Loucy (cell line): ENCODE data around the gene CA11.

ENCODE experiments used
- H2AFZ ChIP-seq: fragments of 200-600 bp; sonication (generic); 2 replicates; pipeline ENCODE4 v1.6.0; 2016; ENCODE audit warnings: antibody characterized with exemption, mild to moderate bottlenecking, low read length, moderate library complexity
- H3F3A ChIP-seq: fragments of 200-600 bp; 2 replicates; pipeline ENCODE4 v1.6.0; 2016; ENCODE audit warnings: antibody characterized with exemption, low read depth, mild to moderate bottlenecking
- H3K27me3 ChIP-seq: fragments of 200-600 bp; sonication (generic); 2 replicates; pipeline ENCODE4 v1.6.1; 2014; ENCODE audit warnings: low read length, mild to moderate bottlenecking; ENCODE audit not compliant: insufficient read depth, poor library complexity, severe bottlenecking
- H3K36me3 ChIP-seq: fragments of 200-600 bp; sonication (generic); 2 replicates; pipeline ENCODE4 v1.6.1; 2016; ENCODE audit warnings: low read length; ENCODE audit not compliant: insufficient read depth
- H3K4me1 ChIP-seq: fragments of 200-600 bp; sonication (generic); 2 replicates; pipeline ENCODE4 v1.5.1; 2014; ENCODE audit warnings: low read length, mild to moderate bottlenecking; ENCODE audit not compliant: insufficient read depth, poor library complexity, severe bottlenecking
- H3K4me2 ChIP-seq: fragments of 200-600 bp; sonication (generic); 2 replicates; pipeline ENCODE4 v1.6.0; 2014; ENCODE audit warnings: antibody characterized with exemption, low read length, low read depth, mild to moderate bottlenecking; ENCODE audit not compliant: poor library complexity, severe bottlenecking
- H3K4me3 ChIP-seq: fragments of 200-600 bp; sonication (generic); 2 replicates; pipeline ENCODE4 v1.5.1; 2014; ENCODE audit warnings: low read length, mild to moderate bottlenecking, mixed read lengths; ENCODE audit not compliant: poor library complexity, severe bottlenecking
- H3K79me2 ChIP-seq: fragments of 200-600 bp; sonication (generic); 2 replicates; pipeline ENCODE4 v1.6.1; 2014; ENCODE audit warnings: low read length; ENCODE audit not compliant: insufficient read depth
- H3K9ac ChIP-seq: fragments of 200-600 bp; sonication (generic); 2 replicates; pipeline ENCODE4 v1.6.0; 2014; ENCODE audit warnings: mild to moderate bottlenecking, low read depth, low read length, moderate library complexity; ENCODE audit not compliant: poor library complexity, severe bottlenecking
- H3K9me2 ChIP-seq: fragments of 200-600 bp; sonication (generic); replicated peaks from 2 replicates; pipeline ENCODE4 v1.6.1; 2016; ENCODE audit warnings: low read depth, low read length, mixed read lengths
- H3K9me3 ChIP-seq: fragments of 200-600 bp; sonication (generic); 2 replicates; pipeline ENCODE4 v1.6.1; 2014; ENCODE audit warnings: mild to moderate bottlenecking, antibody characterized with exemption, low read length, low read depth; ENCODE audit not compliant: insufficient read depth
- H4K20me1 ChIP-seq: fragments of 200-600 bp; sonication (generic); 2 replicates; pipeline ENCODE4 v1.6.0; 2014; ENCODE audit warnings: antibody characterized with exemption, low read length, mild to moderate bottlenecking; ENCODE audit not compliant: insufficient read depth, poor library complexity, severe bottlenecking
- EZH2phosphoT487 ChIP-seq: fragments of 200-600 bp; IDR thresholded peaks from 2 replicates; pipeline ENCODE4 v1.6.1; 2018; ENCODE audit warnings: antibody characterized with exemption, mild to moderate bottlenecking, moderate library complexity, borderline replicate concordance
- TF ChIP-seq, protein P1 (sequence below): fragments of 200-600 bp; sonication (generic); conservative IDR thresholded peaks from 2 replicates; pipeline ENCODE4 v1.5.1; 2014; ENCODE audit warnings: mild to moderate bottlenecking, antibody characterized with exemption, low read length

The CA11 gene

DNA sequence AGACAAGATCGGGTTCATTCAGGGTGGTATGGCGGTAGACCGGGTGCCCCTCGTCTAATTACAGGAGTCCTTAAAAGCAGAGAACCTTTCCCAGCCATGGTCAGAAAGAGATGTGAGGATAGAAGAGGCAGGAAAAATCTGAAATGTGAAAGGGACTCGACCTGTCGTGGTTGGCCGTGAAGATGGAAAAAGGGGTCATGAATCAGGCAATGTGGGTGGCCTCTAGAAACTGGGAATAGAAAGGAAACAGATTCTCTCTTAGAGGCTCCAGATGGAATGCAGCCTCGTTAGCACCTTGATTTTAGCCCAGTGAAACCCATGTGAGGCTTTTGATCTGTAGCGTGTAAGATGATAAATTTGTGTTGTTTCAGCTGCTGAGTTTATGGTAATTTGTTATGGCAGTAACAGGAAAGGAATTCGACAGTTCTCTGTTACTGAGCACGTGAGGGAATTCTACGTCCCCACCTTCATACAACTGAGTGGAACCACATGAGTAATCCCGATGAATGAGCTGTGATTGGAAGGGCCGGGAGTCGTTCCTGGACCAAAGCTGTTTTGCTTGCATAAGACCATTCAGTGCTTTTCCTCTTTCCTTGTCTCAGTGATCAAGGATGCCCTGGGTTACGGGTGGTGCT is 11.0 kb upstream of the CA11 start:
- Histone ChIP-seq H3K4me2 (no peak overlapping the region), H3K36me3 (no peaks in the 10 kb centered on the region), H3K9me3 (no peaks in the 10 kb centered on the region), H3K27me3 (no peaks in the 10 kb centered on the region), H4K20me1 (no peaks in the 10 kb centered on the region), H3K9me2 (no peaks in the 10 kb centered on the region), H3K79me2 (no peaks in the 10 kb centered on the region), H3F3A (no peaks in the 10 kb centered on the region), H3K4me1 (peaks cover 8% of the 10 kb centered on the region), H3K4me3 (no peak overlapping the region), H2AFZ (no peak overlapping the region), H3K9ac (no peak overlapping the region)
- TF ChIP-seq, protein P1, sequence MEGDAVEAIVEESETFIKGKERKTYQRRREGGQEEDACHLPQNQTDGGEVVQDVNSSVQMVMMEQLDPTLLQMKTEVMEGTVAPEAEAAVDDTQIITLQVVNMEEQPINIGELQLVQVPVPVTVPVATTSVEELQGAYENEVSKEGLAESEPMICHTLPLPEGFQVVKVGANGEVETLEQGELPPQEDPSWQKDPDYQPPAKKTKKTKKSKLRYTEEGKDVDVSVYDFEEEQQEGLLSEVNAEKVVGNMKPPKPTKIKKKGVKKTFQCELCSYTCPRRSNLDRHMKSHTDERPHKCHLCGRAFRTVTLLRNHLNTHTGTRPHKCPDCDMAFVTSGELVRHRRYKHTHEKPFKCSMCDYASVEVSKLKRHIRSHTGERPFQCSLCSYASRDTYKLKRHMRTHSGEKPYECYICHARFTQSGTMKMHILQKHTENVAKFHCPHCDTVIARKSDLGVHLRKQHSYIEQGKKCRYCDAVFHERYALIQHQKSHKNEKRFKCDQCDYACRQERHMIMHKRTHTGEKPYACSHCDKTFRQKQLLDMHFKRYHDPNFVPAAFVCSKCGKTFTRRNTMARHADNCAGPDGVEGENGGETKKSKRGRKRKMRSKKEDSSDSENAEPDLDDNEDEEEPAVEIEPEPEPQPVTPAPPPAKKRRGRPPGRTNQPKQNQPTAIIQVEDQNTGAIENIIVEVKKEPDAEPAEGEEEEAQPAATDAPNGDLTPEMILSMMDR, result no peak
- no peak for TF ChIP-seq EZH2phosphoT487

DNA sequence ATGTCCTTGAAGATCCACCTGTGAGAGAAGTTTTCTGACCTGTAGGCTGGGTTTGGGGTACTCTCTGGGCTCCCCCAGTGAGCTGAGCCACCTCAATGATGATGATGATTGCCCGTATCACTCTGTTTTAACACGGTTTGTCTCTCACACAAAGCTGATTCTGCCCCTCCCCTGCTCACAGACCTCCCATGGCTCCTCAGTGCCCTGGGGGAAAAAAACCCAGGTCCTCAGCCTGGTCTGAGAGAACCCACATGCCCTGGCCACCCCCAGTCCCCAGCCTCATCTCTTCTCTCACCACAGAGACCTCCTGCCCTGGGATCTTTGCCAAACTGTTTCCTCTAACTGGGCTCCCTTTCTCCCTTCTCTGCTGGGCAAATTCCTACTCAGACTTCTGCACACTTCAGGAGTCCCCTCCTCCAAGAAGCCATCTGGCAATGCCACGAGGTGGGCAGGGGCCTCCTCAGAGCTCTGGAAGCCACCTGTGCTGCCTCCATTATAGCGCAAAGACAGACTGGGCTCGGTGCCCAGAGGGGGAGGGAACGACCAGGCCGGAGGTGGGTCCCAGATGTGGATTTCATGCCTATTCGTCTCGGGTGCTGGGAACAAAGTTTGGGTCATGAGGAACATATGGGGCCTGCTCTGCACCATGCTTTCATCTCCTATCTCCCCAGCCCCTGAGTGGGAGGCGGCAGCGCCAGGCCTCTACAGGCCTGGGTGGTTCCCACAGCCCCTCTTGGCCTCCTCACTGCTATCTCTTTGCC is 8.5 kb upstream of the CA11 start:
- Histone ChIP-seq H3K4me2 (no peak overlapping the region), H3K4me1 (no peaks in the 10 kb centered on the region), H3K9me2 (no peaks in the 10 kb centered on the region), H3F3A (no peaks in the 10 kb centered on the region), H3K9ac (no peak overlapping the region), H4K20me1 (no peaks in the 10 kb centered on the region), H3K9me3 (no peaks in the 10 kb centered on the region), H3K79me2 (no peaks in the 10 kb centered on the region), H3K36me3 (no peaks in the 10 kb centered on the region), H3K4me3 (no peak overlapping the region), H3K27me3 (no peaks in the 10 kb centered on the region), H2AFZ (no peak overlapping the region; the same call in 1 of the 2 replicates)
- TF ChIP-seq, protein P1, result no peak
- TF ChIP-seq EZH2phosphoT487, result no peak

DNA sequence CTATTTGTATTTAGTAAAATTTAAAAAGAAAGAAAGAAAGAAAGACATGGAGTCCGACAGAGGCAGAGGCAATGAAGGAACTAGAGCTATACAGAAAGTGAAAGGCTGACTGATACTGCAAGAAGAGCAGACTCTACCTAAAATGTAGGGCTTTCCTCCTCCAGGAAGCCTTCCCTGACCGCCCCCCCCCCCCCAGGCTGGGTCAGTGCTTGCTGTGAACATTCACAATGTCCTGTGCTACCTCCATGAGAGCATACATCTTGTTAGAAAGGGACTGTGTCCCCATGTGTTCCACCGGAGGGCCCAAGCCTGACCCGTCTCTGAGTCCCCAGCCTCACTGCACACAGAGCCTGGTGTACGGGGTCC is 5.7 kb upstream of the CA11 start:
- H3K4me2 ChIP-seq, result no peak overlapping the region
- no peaks in the 10 kb centered on the region for H3K27me3 ChIP-seq
- no peaks in the 10 kb centered on the region for H3F3A ChIP-seq
- no peak for TF ChIP-seq EZH2phosphoT487
- TF ChIP-seq, protein P1, result no peak
- no peaks in the 10 kb centered on the region for H3K36me3 ChIP-seq
- no peaks in the 10 kb centered on the region for H3K9me3 ChIP-seq
- H3K4me3 ChIP-seq, result no peak overlapping the region
- no peak overlapping the region for H3K9ac ChIP-seq
- no peaks in the 10 kb centered on the region for H3K9me2 ChIP-seq
- H3K4me1 ChIP-seq, result no peaks in the 10 kb centered on the region
- H4K20me1 ChIP-seq, result no peaks in the 10 kb centered on the region
- no peak overlapping the region for H2AFZ ChIP-seq
- no peaks in the 10 kb centered on the region for H3K79me2 ChIP-seq
